ENCODE measurements around the gene SLC36A3. TPM values are rescaled to one million over a fixed set of nuclear protein-coding genes. Genes with fewer than 3 reads are reported as not detected.

Gene SLC36A3
- total and polyA plus RNA-seq, 4 donors, result not detected

- DNase-seq (ENCODE audit: low read depth in 4 of 6, low spot score in 6 of 6), result peak in 1 of 6 donors; percentile 30
- WGBS (ENCODE audit: insufficient coverage), result 66% methylated on average over 17 of the region's 17 CpGs
- H3K4me1 ChIP-seq (ENCODE audit: control insufficient read depth, insufficient read depth, low read length), result peaks cover 10% of the 10 kb centered on the region
- no peak overlapping the region for H3K27ac ChIP-seq (ENCODE audit: low read depth, low read length)
- H3K36me3 ChIP-seq (ENCODE audit: control insufficient read depth, insufficient read depth, low read length), result no peaks in the 10 kb centered on the region
- H3K4me3 ChIP-seq (ENCODE audit: low read depth, low read length), result no peak overlapping the region
- H3K9me3 ChIP-seq (ENCODE audit: control insufficient read depth, insufficient read depth, low read length), result no peaks in the 10 kb centered on the region
- H3K27me3 ChIP-seq (ENCODE audit: control insufficient read depth, insufficient read depth, low read length), result peaks cover 6% of the 10 kb centered on the region
Measured at GRCh38 chr5:151234476-151235238, 68.9 kb downstream of the SLC36A3 start.

DNA sequence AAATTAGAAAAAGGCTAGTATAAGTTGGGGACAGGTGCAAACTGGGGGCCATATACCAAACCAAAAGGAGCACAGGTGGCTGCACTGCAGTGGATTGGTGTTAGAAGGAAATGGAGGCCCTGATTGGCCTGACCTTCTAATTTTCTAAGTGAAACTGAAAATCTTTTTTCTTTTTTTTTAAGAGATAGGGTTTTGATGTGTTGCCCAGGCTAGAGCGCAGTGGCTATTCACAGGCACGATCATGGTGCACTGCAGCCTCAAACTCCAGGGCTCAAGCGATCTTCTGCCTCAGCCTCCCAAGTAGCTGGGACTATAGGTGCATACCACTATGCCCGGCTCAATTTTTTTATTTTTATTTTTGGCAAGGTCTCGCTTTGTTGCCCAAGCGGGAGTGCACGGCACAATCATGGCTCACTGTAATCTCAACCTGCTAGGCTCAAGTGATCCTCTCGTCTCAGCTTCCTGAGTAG is 69.9 kb downstream of the SLC36A3 start:
- H3K27me3 ChIP-seq (ENCODE audit: control insufficient read depth, insufficient read depth, low read length), result peaks cover 5% of the 10 kb centered on the region
- no peak for DNase-seq (ENCODE audit: low read depth in 4 of 6, low spot score in 6 of 6)
- no peak overlapping the region for H3K4me3 ChIP-seq (ENCODE audit: low read depth, low read length)
- no peaks in the 10 kb centered on the region for H3K36me3 ChIP-seq (ENCODE audit: control insufficient read depth, insufficient read depth, low read length)
- no peaks in the 10 kb centered on the region for H3K9me3 ChIP-seq (ENCODE audit: control insufficient read depth, insufficient read depth, low read length)
- H3K4me1 ChIP-seq (ENCODE audit: control insufficient read depth, insufficient read depth, low read length), result peaks cover 10% of the 10 kb centered on the region
- WGBS (ENCODE audit: insufficient coverage), result 88% methylated on average over 6 of the region's 8 CpGs
- no peak overlapping the region for H3K27ac ChIP-seq (ENCODE audit: low read depth, low read length)

DNA sequence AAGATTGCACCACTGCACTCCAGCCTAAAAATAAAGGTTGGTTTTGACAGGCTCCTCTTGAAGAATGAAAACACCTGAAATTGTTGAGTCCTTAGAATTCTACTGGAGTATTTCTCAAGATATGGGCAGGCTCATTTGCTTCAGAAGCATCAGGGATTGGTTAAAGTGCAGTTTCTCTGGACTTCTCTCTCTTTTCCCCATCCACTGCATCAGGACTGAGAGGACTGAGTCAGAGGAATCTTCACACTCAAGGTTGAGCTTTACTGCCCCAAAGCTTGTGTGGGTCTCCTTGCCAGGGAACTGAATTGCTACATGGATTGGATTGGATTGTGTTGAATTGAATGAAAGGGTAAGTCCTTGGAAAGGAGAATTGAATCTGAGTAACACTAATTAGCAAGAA is 72.2 kb downstream of the SLC36A3 start:
- no peak for DNase-seq (ENCODE audit: low read depth in 4 of 6, low spot score in 6 of 6)
- Histone ChIP-seq H3K4me3 (ENCODE audit: low read depth, low read length) (no peak overlapping the region), H3K9me3 (ENCODE audit: control insufficient read depth, insufficient read depth, low read length) (no peaks in the 10 kb centered on the region), H3K36me3 (ENCODE audit: control insufficient read depth, insufficient read depth, low read length) (no peaks in the 10 kb centered on the region), H3K27me3 (ENCODE audit: control insufficient read depth, insufficient read depth, low read length) (no peaks in the 10 kb centered on the region), H3K27ac (ENCODE audit: low read depth, low read length) (no peak overlapping the region), H3K4me1 (ENCODE audit: control insufficient read depth, insufficient read depth, low read length) (peaks cover 6% of the 10 kb centered on the region)

- H3K9me3 ChIP-seq (ENCODE audit: control insufficient read depth, insufficient read depth, low read length), result no peaks in the 10 kb centered on the region
- H3K4me1 ChIP-seq (ENCODE audit: control insufficient read depth, insufficient read depth, low read length), result peaks cover 6% of the 10 kb centered on the region
- H3K4me3 ChIP-seq (ENCODE audit: low read depth, low read length), result no peak overlapping the region
- no peak for DNase-seq (ENCODE audit: low read depth in 4 of 6, low spot score in 6 of 6)
- no peak overlapping the region for H3K27ac ChIP-seq (ENCODE audit: low read depth, low read length)
- no peaks in the 10 kb centered on the region for H3K27me3 ChIP-seq (ENCODE audit: control insufficient read depth, insufficient read depth, low read length)
- H3K36me3 ChIP-seq (ENCODE audit: control insufficient read depth, insufficient read depth, low read length), result no peaks in the 10 kb centered on the region
- WGBS (ENCODE audit: insufficient coverage), result 72% methylated on average over 2 of the region's 6 CpGs
Measured at GRCh38 chr5:151230048-151230680, 73.4 kb downstream of the SLC36A3 start.

DNA sequence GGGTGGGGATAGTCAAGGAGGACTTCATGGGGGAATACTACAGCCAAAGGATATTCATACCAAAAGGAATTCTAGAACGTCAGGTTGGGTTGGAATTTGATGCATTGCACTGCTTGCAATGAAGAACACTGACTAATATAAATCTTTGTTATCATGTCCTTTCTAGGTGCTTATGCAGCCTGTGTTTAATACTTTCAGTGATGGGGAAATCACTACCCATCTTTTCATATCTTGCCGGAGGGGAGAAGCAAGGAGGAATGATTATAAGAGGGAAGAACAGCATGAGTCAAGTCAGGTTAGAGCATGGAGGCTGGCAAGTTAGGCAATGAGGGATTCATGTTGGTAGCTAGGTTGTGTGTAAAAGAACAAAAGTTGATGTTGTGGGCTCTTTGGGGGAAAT is 74.6 kb downstream of the SLC36A3 start:
- Histone ChIP-seq H3K4me1 (ENCODE audit: control insufficient read depth, insufficient read depth, low read length) (no peaks in the 10 kb centered on the region), H3K36me3 (ENCODE audit: control insufficient read depth, insufficient read depth, low read length) (no peaks in the 10 kb centered on the region), H3K27ac (ENCODE audit: low read depth, low read length) (no peak overlapping the region), H3K4me3 (ENCODE audit: low read depth, low read length) (no peak overlapping the region), H3K27me3 (ENCODE audit: control insufficient read depth, insufficient read depth, low read length) (no peaks in the 10 kb centered on the region), H3K9me3 (ENCODE audit: control insufficient read depth, insufficient read depth, low read length) (no peaks in the 10 kb centered on the region)
- WGBS (ENCODE audit: insufficient coverage), result 80% methylated on average over 2 of the region's 2 CpGs
- no peak for DNase-seq (ENCODE audit: low read depth in 4 of 6, low spot score in 6 of 6)

DNA sequence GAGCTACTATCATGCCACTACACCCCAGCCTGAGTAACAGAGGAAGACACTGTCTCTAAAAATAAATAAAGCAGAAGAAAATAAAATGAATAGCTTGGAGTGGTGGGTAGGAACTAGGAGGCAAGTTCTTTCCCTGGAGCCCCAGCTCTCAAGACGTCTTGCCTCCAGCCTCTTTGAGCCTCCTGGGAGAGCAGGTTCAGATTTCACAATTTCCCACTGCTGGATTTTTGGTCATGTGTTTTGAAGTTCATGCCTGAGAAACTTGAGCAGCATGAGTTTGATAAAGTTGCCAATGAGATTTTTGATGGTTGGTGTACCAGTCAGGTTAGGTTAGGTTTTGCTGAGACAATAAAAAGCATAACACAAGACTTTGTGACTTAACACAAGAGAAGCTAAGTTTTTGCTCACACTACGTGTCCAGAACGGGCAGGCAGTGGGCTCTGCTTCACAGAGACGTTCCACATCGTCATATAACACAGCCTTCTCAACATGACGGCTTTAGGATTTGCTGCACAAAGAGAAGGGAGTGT is 75.6 kb downstream of the SLC36A3 start:
- Histone ChIP-seq H3K27ac (ENCODE audit: low read depth, low read length) (no peak overlapping the region), H3K36me3 (ENCODE audit: control insufficient read depth, insufficient read depth, low read length) (no peaks in the 10 kb centered on the region), H3K9me3 (ENCODE audit: control insufficient read depth, insufficient read depth, low read length) (no peaks in the 10 kb centered on the region), H3K4me3 (ENCODE audit: low read depth, low read length) (no peak overlapping the region), H3K27me3 (ENCODE audit: control insufficient read depth, insufficient read depth, low read length) (no peaks in the 10 kb centered on the region), H3K4me1 (ENCODE audit: control insufficient read depth, insufficient read depth, low read length) (peaks cover 7% of the 10 kb centered on the region)
- WGBS (ENCODE audit: insufficient coverage), result 72% methylated on average over 5 of the region's 6 CpGs
- DNase-seq (ENCODE audit: low read depth in 4 of 6, low spot score in 6 of 6), result no peak

Other genes with a start within 250 kb of the SLC36A3 start
- gene TNIP1, start 222.7 kb downstream of the SLC36A3 start, total RNA-seq, result 10 to 100 TPM; 25.5 to 63.7 TPM
- gene TNIP1, start 222.7 kb downstream of the SLC36A3 start, polyA plus RNA-seq (ENCODE audit: insufficient read length in 2 of 2), result 10 to 100 TPM; 51.9 to 52.9 TPM
- 100 to 1,000 TPM; 287 to 301 TPM for gene ANXA6, start 146.0 kb downstream of the SLC36A3 start, total RNA-seq
- gene ANXA6, start 146.0 kb downstream of the SLC36A3 start, polyA plus RNA-seq (ENCODE audit: insufficient read length in 2 of 2), result 100 to 1,000 TPM; 215 to 255 TPM
- gene CCDC69, start 79.7 kb downstream of the SLC36A3 start, total RNA-seq, result 1 to 10 TPM; 2.4 to 4.5 TPM
- 1 to 10 TPM; 4.3 to 7.1 TPM for gene CCDC69, start 79.7 kb downstream of the SLC36A3 start, polyA plus RNA-seq (ENCODE audit: insufficient read length in 2 of 2)
- gene GM2A, start 50.6 kb downstream of the SLC36A3 start, total RNA-seq, result 10 to 100 TPM; 39.7 to 59.2 TPM
- 10 to 100 TPM; 44.8 to 51.3 TPM for gene GM2A, start 50.6 kb downstream of the SLC36A3 start, polyA plus RNA-seq (ENCODE audit: insufficient read length in 2 of 2)
- gene SLC36A2, start 43.8 kb upstream of the SLC36A3 start, total RNA-seq, result under 1 TPM; 0.06 to 0.30 TPM
- gene SLC36A2, start 43.8 kb upstream of the SLC36A3 start, polyA plus RNA-seq (ENCODE audit: insufficient read length in 2 of 2), result under 1 TPM in 1 of 2 donors, not detected in 1; 0.24 TPM
- gene SLC36A1, start 143.8 kb upstream of the SLC36A3 start, total RNA-seq, result 10 to 100 TPM; 14.3 to 14.5 TPM
- 10 to 100 TPM; 11.4 to 13.4 TPM for gene SLC36A1, start 143.8 kb upstream of the SLC36A3 start, polyA plus RNA-seq (ENCODE audit: insufficient read length in 2 of 2)

All from spinal cord (tissue), 10 donors.